ENCODE results near the gene CDH18. TPM values are rescaled to one million over a fixed set of nuclear protein-coding genes. Genes with fewer than 3 reads are reported as not detected.

Gene CDH18
- total RNA-seq, 1 experiment from 2014 or later, result not detected

GRCh38 chr5:19986806-19987205 lies 1.2 kb downstream of the CDH18 start:
- Histone ChIP-seq H3K9ac (ENCODE audit: low read length) (no peak overlapping the region), H3K9me2 (ENCODE audit: insufficient read depth) (no peaks in the 10 kb centered on the region), H3K36me3 (ENCODE audit: control insufficient read depth in 1 of 2, insufficient read depth in 2 of 2, low read length in 2 of 2) (no peaks in the 10 kb centered on the region), H3K27ac (ENCODE audit: low read depth, low read length) (no peak overlapping the region), H3K4me3 (replicated peaks in 1 of 2; ENCODE audit: low read depth in 1 of 2, low read length in 2 of 2) (no peak overlapping the region), H4K20me1 (ENCODE audit: insufficient read depth) (no peaks in the 10 kb centered on the region), H3K79me2 (ENCODE audit: insufficient read depth, low read length) (no peaks in the 10 kb centered on the region), H3K4me1 (ENCODE audit: control insufficient read depth in 1 of 2, insufficient read depth in 2 of 2, low read length in 2 of 2) (no peaks in the 10 kb centered on the region), H3K9me3 (ENCODE audit: control insufficient read depth in 1 of 2, insufficient read depth in 1 of 2, low read depth in 1 of 2, low read length in 2 of 2) (peaks cover 11 to 17% of the 10 kb centered on the region in 2 experiments; a peak in 3 of 4 replicates), H3K27me3 (ENCODE audit: insufficient read depth, low read length) (no peaks in the 10 kb centered on the region), H3K4me2 (ENCODE audit: low read length) (no peak overlapping the region), H2AFZ (ENCODE audit: low read depth, low read length, poor library complexity, severe bottlenecking) (no peak overlapping the region)
- DNase-seq (ENCODE audit: low read depth, low spot score), result no peak
- intact Hi-C loops (cut with micrococcal nuclease), result no loop called here
- ChIA-PET POLR2A (no interaction called here), RAD21 (ENCODE audit: low non-redundant PET in 1 of 2, low total read pairs in 2 of 2, uncharacterized antibody in 2 of 2, unreplicated experiment in 2 of 2) (no interaction called here), CTCF (no interaction called here)
- ATAC-seq, result no peak
- TF ChIP-seq, protein P1, sequence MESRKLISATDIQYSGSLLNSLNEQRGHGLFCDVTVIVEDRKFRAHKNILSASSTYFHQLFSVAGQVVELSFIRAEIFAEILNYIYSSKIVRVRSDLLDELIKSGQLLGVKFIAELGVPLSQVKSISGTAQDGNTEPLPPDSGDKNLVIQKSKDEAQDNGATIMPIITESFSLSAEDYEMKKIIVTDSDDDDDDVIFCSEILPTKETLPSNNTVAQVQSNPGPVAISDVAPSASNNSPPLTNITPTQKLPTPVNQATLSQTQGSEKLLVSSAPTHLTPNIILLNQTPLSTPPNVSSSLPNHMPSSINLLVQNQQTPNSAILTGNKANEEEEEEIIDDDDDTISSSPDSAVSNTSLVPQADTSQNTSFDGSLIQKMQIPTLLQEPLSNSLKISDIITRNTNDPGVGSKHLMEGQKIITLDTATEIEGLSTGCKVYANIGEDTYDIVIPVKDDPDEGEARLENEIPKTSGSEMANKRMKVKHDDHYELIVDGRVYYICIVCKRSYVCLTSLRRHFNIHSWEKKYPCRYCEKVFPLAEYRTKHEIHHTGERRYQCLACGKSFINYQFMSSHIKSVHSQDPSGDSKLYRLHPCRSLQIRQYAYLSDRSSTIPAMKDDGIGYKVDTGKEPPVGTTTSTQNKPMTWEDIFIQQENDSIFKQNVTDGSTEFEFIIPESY (IDR thresholded peaks at IDR 0.05; ENCODE audit: extremely low read depth, insufficient replicate concordance, low read length), result no peak
- TF ChIP-seq CBX3 (IDR thresholded peaks at IDR 0.05; ENCODE audit: low read depth) (no peak), REST (IDR thresholded peaks at IDR 0.05; ENCODE audit: low read depth) (no peak), ELF1 (IDR thresholded peaks at IDR 0.05; ENCODE audit: borderline replicate concordance, low read depth) (no peak), YY1 (IDR thresholded peaks at IDR 0.05; ENCODE audit: extremely low read depth, insufficient replicate concordance, low read depth, low read length) (no peak), TCF7L2 (IDR thresholded peaks at IDR 0.05; ENCODE audit: borderline replicate concordance, extremely low read depth, insufficient read depth, insufficient read length) (no peak), FOSL1 (IDR thresholded peaks at IDR 0.05; ENCODE audit: low read depth) (no peak), POLR2A (IDR thresholded peaks at IDR 0.05; ENCODE audit: borderline replicate concordance, extremely low read depth, insufficient read depth, insufficient read length) (no peak), ZFX (IDR thresholded peaks at IDR 0.05) (no peak), POLR2AphosphoS5 (IDR thresholded peaks at IDR 0.05; ENCODE audit: low read depth, low read length) (no peak), JUND (IDR thresholded peaks at IDR 0.05) (no peak), SP1 (IDR thresholded peaks at IDR 0.05; ENCODE audit: low read depth) (no peak), SIN3A (IDR thresholded peaks at IDR 0.05; ENCODE audit: low read depth) (no peak), CEBPB (IDR thresholded peaks at IDR 0.05; ENCODE audit: low read depth) (no peak), SRF (IDR thresholded peaks at IDR 0.05; ENCODE audit: low read depth) (no peak), RAD21 (IDR thresholded peaks at IDR 0.05; ENCODE audit: low read depth) (no peak), EGR1 (IDR thresholded peaks at IDR 0.05; ENCODE audit: low read depth) (no peak)
- TF ChIP-seq, protein P2, sequence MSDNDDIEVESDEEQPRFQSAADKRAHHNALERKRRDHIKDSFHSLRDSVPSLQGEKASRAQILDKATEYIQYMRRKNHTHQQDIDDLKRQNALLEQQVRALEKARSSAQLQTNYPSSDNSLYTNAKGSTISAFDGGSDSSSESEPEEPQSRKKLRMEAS (IDR thresholded peaks at IDR 0.05), result no peak
- BruUV-seq (replicated peaks), result no TSS peak
